GM18867 (cell line): ENCODE measurements around the gene B4GAT1.
"Not testable (repeated sequence)": the region's sequence is repeated elsewhere in the genome, so short reads cannot be mapped to it uniquely, and the experiment has no call there.

ENCODE experiments used
- ATAC-seq: cut with Tn5 transposase; IDR thresholded peaks from one replicate; pipeline ENCODE4 v1.9.1; 2021; ENCODE audit warnings: mild to moderate bottlenecking, moderate library complexity; ENCODE audit not compliant: unreplicated experiment

B4GAT1 gene

GRCh38 chr11:66311965-66312548, 35.4 kb downstream of the B4GAT1 start:
- peak; percentile 68 for ATAC-seq

- ATAC-seq, result no peak
Measured at GRCh38 chr11:66311470-66311964, 35.9 kb downstream of the B4GAT1 start.

- ATAC-seq, result not testable (repeated sequence)
Measured at GRCh38 chr11:66310803-66311440, 36.5 kb downstream of the B4GAT1 start.

GRCh38 chr11:66310324-66310723, 37.1 kb downstream of the B4GAT1 start:
- ATAC-seq, result no peak

- no peak for ATAC-seq
Measured at GRCh38 chr11:66309475-66309874, 38.0 kb downstream of the B4GAT1 start.

- no peak for ATAC-seq
Measured at GRCh38 chr11:66302656-66303055, 44.8 kb downstream of the B4GAT1 start.

- no peak for ATAC-seq
Measured at GRCh38 chr11:66299186-66299585, 48.2 kb downstream of the B4GAT1 start.

- ATAC-seq, result no peak
Measured at GRCh38 chr11:66297610-66298009, 49.8 kb downstream of the B4GAT1 start.
